SU-DHL-6 (cell line): Measurements from ENCODE around the gene NAA16.

Experiments used
- H2AFZ ChIP-seq: fragments of 200-600 bp; sonication (generic); 2 replicates; pipeline ENCODE4 v1.6.1; 2014; ENCODE audit warnings: low read depth, mild to moderate bottlenecking, moderate library complexity, mixed read lengths, antibody characterized with exemption, low read length; ENCODE audit not compliant: severe bottlenecking
- H3F3A ChIP-seq: fragments of 200-600 bp; shearing (Covaris generic); 2 replicates; pipeline ENCODE4 v1.6.0; 2016; ENCODE audit warnings: antibody characterized with exemption, mild to moderate bottlenecking; ENCODE audit not compliant: insufficient read depth
- H3K27ac ChIP-seq: fragments of 200-600 bp; sonication (generic); 2 replicates; pipeline ENCODE4 v1.5.1; 2016; ENCODE audit warnings: low read depth, mild to moderate bottlenecking, low read length, moderate library complexity, mixed read lengths
- H3K27me3 ChIP-seq: fragments of 200-600 bp; sonication (generic), shearing (Covaris generic); 2 replicates; pipeline ENCODE4 v1.6.0; 2014; ENCODE audit warnings: mild to moderate bottlenecking, low read length
- H3K36me3 ChIP-seq: fragments of 200-600 bp; sonication (generic); 2 replicates; pipeline ENCODE4 v1.6.1; 2014; ENCODE audit warnings: mild to moderate bottlenecking, low read length, mixed read lengths
- H3K4me2 ChIP-seq: fragments of 300-600, 200-600 bp; shearing (Covaris generic), sonication (generic); 2 replicates; pipeline ENCODE4 v1.6.0; 2014; ENCODE audit warnings: low read length, low read depth, mild to moderate bottlenecking; ENCODE audit not compliant: poor library complexity, severe bottlenecking
- H3K4me3 ChIP-seq: fragments of 200-600 bp; sonication (generic); 2 replicates; pipeline ENCODE4 v1.5.1; 2014; ENCODE audit warnings: antibody characterized with exemption, low read length, mild to moderate bottlenecking, mixed read lengths; ENCODE audit not compliant: insufficient read depth, poor library complexity, severe bottlenecking
- H3K79me2 ChIP-seq: fragments of 200-600 bp; sonication (generic); 2 replicates; pipeline ENCODE4 v1.6.1; 2014; ENCODE audit warnings: mild to moderate bottlenecking, low read length, moderate library complexity; ENCODE audit not compliant: insufficient read depth
- H3K9ac ChIP-seq: fragments of 200-600 bp; sonication (generic); 2 replicates; pipeline ENCODE4 v1.7.0; 2014; ENCODE audit warnings: mild to moderate bottlenecking, low read length
- H3K9me2 ChIP-seq: fragments of 200-600 bp; sonication (generic); replicated peaks from 2 replicates; pipeline ENCODE4 v1.6.1; 2014; ENCODE audit warnings: low read length; ENCODE audit not compliant: insufficient read depth
- H3K9me3 ChIP-seq: fragments of 200-600 bp; sonication (generic); 2 replicates; pipeline ENCODE4 v1.6.1; 2014; ENCODE audit warnings: low read length, mixed read lengths; ENCODE audit not compliant: insufficient read depth
- H4K20me1 ChIP-seq: fragments of 200-600 bp; sonication (generic); 2 replicates; pipeline ENCODE4 v1.6.1; 2014; ENCODE audit warnings: low read depth, mild to moderate bottlenecking, antibody characterized with exemption, low read length, moderate library complexity, mixed read lengths
- EZH2phosphoT487 ChIP-seq: fragments of 200-600 bp; sonication (generic), shearing (Covaris generic); conservative IDR thresholded peaks from 2 replicates; pipeline ENCODE4 v1.6.1; 2018; ENCODE audit warnings: mild to moderate bottlenecking, antibody characterized with exemption, low read length, moderate library complexity, mixed read lengths
- TF ChIP-seq, protein P1 (sequence below): fragments of 200-600 bp; sonication (generic); IDR thresholded peaks from one replicate; pipeline ENCODE4 v1.5.1; 2017; ENCODE audit warnings: antibody characterized with exemption, mild to moderate bottlenecking, low read length, moderate library complexity; ENCODE audit not compliant: insufficient read depth, poor library complexity, severe bottlenecking

The NAA16 gene

DNA sequence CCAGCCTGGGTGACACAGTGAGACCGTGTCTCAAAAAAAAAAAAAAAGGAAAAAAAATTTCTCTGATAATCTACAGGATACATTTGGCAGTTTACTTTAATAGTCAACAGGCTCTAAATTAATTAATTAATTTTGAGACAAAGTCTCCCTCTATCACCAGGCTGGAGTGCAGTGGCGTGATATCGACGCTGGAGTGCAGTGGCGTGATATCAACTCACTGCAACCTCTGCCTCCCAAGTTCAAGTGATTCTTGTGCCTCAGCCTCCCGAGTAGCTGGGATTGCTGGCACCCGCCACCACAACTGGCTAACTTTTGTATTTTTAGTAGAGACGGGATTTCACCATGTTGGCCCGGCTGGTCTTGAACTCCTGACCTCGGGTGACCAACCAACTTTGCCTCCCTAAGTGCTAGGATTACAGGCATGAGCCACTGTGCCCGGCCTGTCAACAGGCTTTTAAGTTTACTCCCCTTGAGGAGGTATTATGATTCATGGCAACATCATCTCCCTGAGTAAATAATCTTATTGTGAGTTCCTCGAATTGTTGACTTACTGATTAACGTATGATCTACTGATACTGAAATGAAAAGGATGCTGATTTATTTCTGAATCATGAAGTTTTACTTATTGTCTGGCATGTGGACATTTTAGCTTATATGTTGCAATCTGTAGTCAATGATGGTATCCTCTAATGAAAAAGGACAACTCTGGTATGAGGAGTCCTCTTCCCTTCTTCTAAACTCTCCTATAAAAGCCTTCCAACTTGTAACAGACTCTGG lies 26.4 kb upstream of the NAA16 start:
- Histone ChIP-seq H3K79me2 (no peaks in the 10 kb centered on the region), H4K20me1 (no peaks in the 10 kb centered on the region), H3K9me3 (no peaks in the 10 kb centered on the region), H3F3A (no peaks in the 10 kb centered on the region), H3K27me3 (no peaks in the 10 kb centered on the region), H3K27ac (no peak overlapping the region), H2AFZ (no peak overlapping the region), H3K36me3 (no peaks in the 10 kb centered on the region), H3K9ac (no peak overlapping the region), H3K4me3 (no peak overlapping the region), H3K9me2 (no peaks in the 10 kb centered on the region), H3K4me2 (no peak overlapping the region)
- TF ChIP-seq, protein P1, sequence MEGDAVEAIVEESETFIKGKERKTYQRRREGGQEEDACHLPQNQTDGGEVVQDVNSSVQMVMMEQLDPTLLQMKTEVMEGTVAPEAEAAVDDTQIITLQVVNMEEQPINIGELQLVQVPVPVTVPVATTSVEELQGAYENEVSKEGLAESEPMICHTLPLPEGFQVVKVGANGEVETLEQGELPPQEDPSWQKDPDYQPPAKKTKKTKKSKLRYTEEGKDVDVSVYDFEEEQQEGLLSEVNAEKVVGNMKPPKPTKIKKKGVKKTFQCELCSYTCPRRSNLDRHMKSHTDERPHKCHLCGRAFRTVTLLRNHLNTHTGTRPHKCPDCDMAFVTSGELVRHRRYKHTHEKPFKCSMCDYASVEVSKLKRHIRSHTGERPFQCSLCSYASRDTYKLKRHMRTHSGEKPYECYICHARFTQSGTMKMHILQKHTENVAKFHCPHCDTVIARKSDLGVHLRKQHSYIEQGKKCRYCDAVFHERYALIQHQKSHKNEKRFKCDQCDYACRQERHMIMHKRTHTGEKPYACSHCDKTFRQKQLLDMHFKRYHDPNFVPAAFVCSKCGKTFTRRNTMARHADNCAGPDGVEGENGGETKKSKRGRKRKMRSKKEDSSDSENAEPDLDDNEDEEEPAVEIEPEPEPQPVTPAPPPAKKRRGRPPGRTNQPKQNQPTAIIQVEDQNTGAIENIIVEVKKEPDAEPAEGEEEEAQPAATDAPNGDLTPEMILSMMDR = no peak
- no peak for TF ChIP-seq EZH2phosphoT487

GRCh38 chr13:41286370-41286769 lies 24.7 kb upstream of the NAA16 start:
- Histone ChIP-seq H3K4me2 (no peak overlapping the region), H3K9me2 (no peaks in the 10 kb centered on the region), H3K9ac (no peak overlapping the region), H3K27ac (no peak overlapping the region), H2AFZ (no peak overlapping the region), H3F3A (no peaks in the 10 kb centered on the region), H4K20me1 (no peaks in the 10 kb centered on the region), H3K79me2 (no peaks in the 10 kb centered on the region), H3K36me3 (no peaks in the 10 kb centered on the region), H3K4me3 (no peak overlapping the region), H3K27me3 (no peaks in the 10 kb centered on the region), H3K9me3 (no peaks in the 10 kb centered on the region)
- TF ChIP-seq EZH2phosphoT487 = no peak
- TF ChIP-seq, protein P1 = no peak

DNA sequence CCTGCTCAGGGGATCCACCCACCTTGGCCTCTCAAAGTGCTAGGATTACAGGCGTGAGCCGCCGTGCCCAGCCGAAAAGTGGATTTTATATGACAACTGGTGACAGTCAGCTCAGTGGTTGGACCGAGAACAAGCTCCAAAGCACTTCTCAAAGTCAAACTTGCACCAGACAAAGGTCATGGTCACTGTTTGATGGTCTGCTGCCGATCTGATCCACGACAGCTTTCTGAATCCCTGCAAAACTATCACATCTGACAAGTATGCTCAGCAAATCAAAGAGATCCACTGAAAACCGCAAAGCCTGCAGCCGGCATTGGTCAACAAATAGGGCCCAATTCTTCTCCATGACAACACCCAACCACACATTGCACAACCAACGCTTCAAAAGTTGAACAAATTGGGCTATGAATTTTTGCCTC lies 21.6 kb upstream of the NAA16 start:
- H3K36me3 ChIP-seq = peaks cover 7% of the 10 kb centered on the region; the same call in 1 of the 2 replicates

More for the DNA sequence above, 21.6 kb upstream of the NAA16 start:
- Histone ChIP-seq H3F3A (no peaks in the 10 kb centered on the region), H3K4me3 (no peak overlapping the region), H3K9me2 (no peaks in the 10 kb centered on the region), H3K9me3 (no peaks in the 10 kb centered on the region), H3K9ac (no peak overlapping the region), H3K27me3 (no peaks in the 10 kb centered on the region), H2AFZ (no peak overlapping the region), H3K27ac (no peak overlapping the region), H3K79me2 (no peaks in the 10 kb centered on the region), H3K4me2 (no peak overlapping the region), H4K20me1 (no peaks in the 10 kb centered on the region)
- TF ChIP-seq, protein P1 = no peak
- TF ChIP-seq EZH2phosphoT487 = no peak
